HepG2 (cell line): ENCODE measurements around the gene NTM. TPM values are rescaled to one million over a fixed set of nuclear protein-coding genes. Genes with fewer than 3 reads are reported as not detected.

Experiments
- ATAC-seq: fragments of 200-7000 bp; cut with Tn5 transposase; 3 replicates; pipeline ENCODE4 v1.9.1; 2020; ENCODE audit warnings: mild to moderate bottlenecking, moderate library complexity
- BruUV-seq: library from RNA; stranded (reverse); fragments of 400-500 nt; replicated peaks from 2 replicates; lab custom pipeline; 2021; lab: Mats Ljungman, UMichigan
- CTCF ChIA-PET: fragments of 300-600 bp; formaldehyde crosslinking; extraction: SDS; loops from one replicate; lab custom pipeline; 2021; ENCODE audit warnings: low total read pairs, inconsistent platforms, low intra/inter-chr PET ratio; lab: Yijun Ruan, JAX
- POLR2A ChIA-PET: fragments of 350-600 bp; sonication (Branson Sonifier 250); formaldehyde crosslinking; loops from one replicate; lab custom pipeline; 2020; ENCODE audit warnings: antibody characterized with exemption, inconsistent platforms; lab: Yijun Ruan, JAX
- DNase-seq: peaks from one replicate; pipeline ENCODE4 v3.0.0-alpha.2; 2015; ENCODE audit warnings: low spot score
- FAIRE-seq: peaks from 3 replicates; lab custom pipeline; 2011; peaks lifted over from hg19 to GRCh38; lab: Jason Lieb, UNC
- H2AFZ ChIP-seq: one replicate; pipeline ENCODE4 v1.6.1; 2011; ENCODE audit warnings: low read length, inconsistent platforms
- H3K27ac ChIP-seq: fragments of 300-600 bp; 3 replicates; pipeline ENCODE4 v1.8.0; 2011; ENCODE audit warnings: mixed run types, mild to moderate bottlenecking, mixed read lengths, low read length, inconsistent platforms; ENCODE audit not compliant: insufficient read depth; ENCODE audit errors: extremely low read length
- H3K27me3 ChIP-seq, 2 experiments: fragments of 200-600 bp in 1 of 2; 2 replicates in 1 of 2; 3 replicates in 1 of 2; pipeline versions ENCODE4 v1.6.0 to v1.8.0; 2011; ENCODE audit warnings: low read length in 2 of 2, mild to moderate bottlenecking in 2 of 2, moderate library complexity in 2 of 2, inconsistent platforms in 1 of 2; ENCODE audit not compliant: insufficient read depth in 2 of 2, control insufficient read depth in 1 of 2
- H3K36me3 ChIP-seq, 2 experiments: fragments of 200-600 bp in 1 of 2; replicated peaks in 1 of 2; 2 replicates in 1 of 2; 3 replicates in 1 of 2; pipeline versions ENCODE4 v1.5.1 to v1.8.0; 2011; ENCODE audit warnings: low read length in 2 of 2, inconsistent platforms in 1 of 2; ENCODE audit not compliant: insufficient read depth in 2 of 2, control insufficient read depth in 1 of 2
- H3K4me1 ChIP-seq: 2 replicates; pipeline ENCODE4 v1.5.1; 2012; ENCODE audit warnings: low read length, inconsistent platforms; ENCODE audit not compliant: insufficient read depth
- H3K4me2 ChIP-seq: 2 replicates; pipeline ENCODE4 v1.6.0; 2011; ENCODE audit warnings: low read depth, low read length, inconsistent platforms
- H3K4me3 ChIP-seq, 3 experiments: fragments of 200-600 bp in 1 of 3; sonication (generic), shearing (Covaris generic) in 1 of 3; replicated peaks in 1 of 3; 2 replicates each; pipeline ENCODE4 v1.5.1; 2011 to 2016; ENCODE audit warnings: low read length in 3 of 3, inconsistent platforms in 2 of 3, low read depth in 2 of 3, mild to moderate bottlenecking in 2 of 3, control low read depth in 1 of 3, mixed read lengths in 1 of 3; ENCODE audit not compliant: insufficient read depth in 1 of 3
- H3K79me2 ChIP-seq: one replicate; pipeline ENCODE4 v1.6.1; 2011; ENCODE audit warnings: low read length, inconsistent platforms; ENCODE audit not compliant: insufficient read depth
- H3K9ac ChIP-seq: 2 replicates; pipeline ENCODE4 v1.6.0; 2011; ENCODE audit warnings: mild to moderate bottlenecking, low read depth, low read length, inconsistent platforms; ENCODE audit not compliant: insufficient read depth
- H3K9me3 ChIP-seq: 2 replicates; pipeline ENCODE4 v1.5.1; 2012; ENCODE audit warnings: mild to moderate bottlenecking, low read length
- H4K20me1 ChIP-seq: 2 replicates; pipeline ENCODE4 v1.6.0; 2011; ENCODE audit warnings: inconsistent platforms, mild to moderate bottlenecking, low read length, moderate library complexity; ENCODE audit not compliant: insufficient read depth
- ARID2 ChIP-seq: sonication (generic); formaldehyde crosslinking; IDR thresholded peaks from 2 replicates; pipeline ENCODE4 v1.8.1; 2022; ENCODE audit warnings: mild to moderate bottlenecking, missing genetic modification reagents, borderline replicate concordance
- NR2C2 ChIP-seq: sonication (generic); formaldehyde crosslinking; IDR thresholded peaks from 2 replicates; pipeline ENCODE4 v1.4.0; 2020; ENCODE audit warnings: missing genetic modification reagents, mild to moderate bottlenecking, moderate library complexity, borderline replicate concordance
- PRDM15 ChIP-seq: sonication (generic); formaldehyde crosslinking; IDR thresholded peaks from 2 replicates; pipeline ENCODE4 v1.4.0; 2020; ENCODE audit warnings: missing genetic modification reagents
- SIX1 ChIP-seq: sonication (generic); formaldehyde crosslinking; IDR thresholded peaks from 2 replicates; pipeline ENCODE4 v1.4.0; 2020; ENCODE audit warnings: missing genetic modification reagents, borderline replicate concordance
- SMAD1 ChIP-seq: sonication (generic); formaldehyde crosslinking; IDR thresholded peaks from 2 replicates; pipeline ENCODE4 v1.4.0; 2020; ENCODE audit warnings: missing genetic modification reagents, low read depth, mild to moderate bottlenecking, borderline replicate concordance
- TFDP1 ChIP-seq: IDR thresholded peaks from 2 replicates; pipeline ENCODE4 v1.6.1; 2016; ENCODE audit warnings: missing compliant biosample characterization, missing genetic modification reagents, borderline replicate concordance
- U2AF2 ChIP-seq: fragments of 200-400 bp; formaldehyde crosslinking; IDR thresholded peaks from 2 replicates; pipeline ENCODE4 v1.6.1; 2017; ENCODE audit warnings: low read depth, mild to moderate bottlenecking, low read length
- WIZ ChIP-seq: sonication (generic); formaldehyde crosslinking; IDR thresholded peaks from 2 replicates; pipeline ENCODE4 v1.5.1; 2020; ENCODE audit warnings: mild to moderate bottlenecking, missing genetic modification reagents
- ZBTB1 ChIP-seq: sonication (generic); formaldehyde crosslinking; IDR thresholded peaks from 2 replicates; pipeline ENCODE4 v1.4.0; 2020; ENCODE audit warnings: missing genetic modification reagents, borderline replicate concordance
- ZGPAT ChIP-seq: IDR thresholded peaks from 2 replicates; pipeline ENCODE4 v1.6.1; 2016; ENCODE audit warnings: mild to moderate bottlenecking
- ZNF329 ChIP-seq: sonication (generic); formaldehyde crosslinking; IDR thresholded peaks from 2 replicates; pipeline ENCODE4 v1.9.0; 2021; ENCODE audit warnings: low read depth, mild to moderate bottlenecking, missing genetic modification reagents
- ZNF556 ChIP-seq: sonication (generic); formaldehyde crosslinking; IDR thresholded peaks from 2 replicates; pipeline ENCODE4 v1.4.0; 2020; ENCODE audit warnings: mild to moderate bottlenecking, missing genetic modification reagents, borderline replicate concordance
- ZNF567 ChIP-seq: sonication (generic); formaldehyde crosslinking; IDR thresholded peaks from 2 replicates; pipeline ENCODE4 v1.8.1; 2023; ENCODE audit warnings: mild to moderate bottlenecking, missing genetic modification reagents, borderline replicate concordance
- ZNF672 ChIP-seq: sonication (generic); formaldehyde crosslinking; IDR thresholded peaks from 2 replicates; pipeline ENCODE4 v1.8.1; 2022; ENCODE audit warnings: missing genetic modification reagents
- WGBS: methylation state at CpG from one replicate; pipeline ENCODE4 v1.1.6; 2017; ENCODE audit warnings: low lambda C conversion rate; 5-methylcytosine and 5-hydroxymethylcytosine counted together
- in situ Hi-C: cut with HindIII; loops from 2 replicates; pipeline ENCODE4 v1.10.0; 2017; ENCODE audit warnings: low pct_unique_long_range_greater_than_20kb; ENCODE audit not compliant: extremely low pct_ligation_motif_present
- intact Hi-C: fragments of 100-400 bp; cut with micrococcal nuclease; formaldehyde crosslinking; loops from one replicate; pipeline ENCODE4 v1.10.0; 2022; ENCODE audit not compliant: unreplicated experiment
- polyA plus RNA-seq, 8 experiments: library from polyadenylated mRNA; depleted of rRNA in 3 of 8; stranded (reverse) in 7 of 8; unstranded in 1 of 8; fragments of >200 nt; fragmentation: Illumina TruSeq in 4 of 8; extraction: Trizol in 4 of 8; gene quantifications; 2 replicates each; pipeline versions ENCODE4 v1.2.1 to v1.2.3, GENCODE V29; 2011 to 2016; ENCODE audit warnings: low read depth in 4 of 8, missing spikeins in 1 of 8, mixed read lengths in 1 of 8; ENCODE audit not compliant: insufficient read depth in 1 of 8
- total RNA-seq, 5 experiments: library from RNA; depleted of rRNA; stranded (reverse); fragments of >200 nt; fragmentation: Illumina TruSeq; extraction: Trizol; gene quantifications; 2 replicates each; pipeline ENCODE4 v1.2.3, GENCODE V29; 2016; ENCODE audit warnings: low read depth in 1 of 5
- TF ChIP-seq, protein P1 (sequence below): sonication (generic); formaldehyde crosslinking; IDR thresholded peaks from 2 replicates; pipeline ENCODE4 v1.9.0; 2021; ENCODE audit warnings: missing genetic modification reagents, borderline replicate concordance
- TF ChIP-seq, protein P2 (sequence below): sonication (generic); formaldehyde crosslinking; IDR thresholded peaks from 2 replicates; pipeline ENCODE4 v1.9.0; 2021; ENCODE audit warnings: missing genetic modification reagents, mild to moderate bottlenecking, borderline replicate concordance

Gene NTM
- total and polyA plus RNA-seq, 2 of the 13 experiments (the other 11 are each of a cell fraction or from before 2014, with no cell fraction given), result not detected

GRCh38 chr11:132220474-132220873 is 850.1 kb downstream of the NTM start:
- ChIA-PET POLR2A (no interaction called here), CTCF (no interaction called here)
- BruUV-seq, result no TSS peak
- Histone ChIP-seq H3K36me3 (no peaks in the 10 kb centered on the region), H3K27me3 (no peaks in the 10 kb centered on the region), H3K27ac (no peak overlapping the region), H3K9me3 (peaks cover 28% of the 10 kb centered on the region; the same call in 1 of the 2 replicates), H2AFZ (no peak overlapping the region), H3K4me1 (no peaks in the 10 kb centered on the region), H3K4me2 (no peak overlapping the region), H4K20me1 (no peaks in the 10 kb centered on the region), H3K4me3 (no peak overlapping the region), H3K9ac (no peak overlapping the region), H3K79me2 (no peaks in the 10 kb centered on the region)
- no peak for FAIRE-seq
- DNase-seq, result no peak
- intact Hi-C loops (no loop called here), in situ Hi-C loops (no loop called here)
- no peak for ATAC-seq
- 0% methylated on average over 1 of the region's 1 CpG for WGBS
- TF ChIP-seq ARID2 (CRISPR knock-in tag) (no peak), ZNF556 (CRISPR knock-in tag) (no peak), ZNF567 (CRISPR knock-in tag) (no peak), SMAD1 (CRISPR knock-in tag) (no peak), ZNF672 (no peak), NR2C2 (CRISPR knock-in tag) (no peak), ZGPAT (CRISPR knock-in tag) (no peak), ZNF329 (CRISPR knock-in tag) (no peak), PRDM15 (CRISPR knock-in tag) (no peak), SIX1 (CRISPR knock-in tag) (no peak), U2AF2 (no peak), TFDP1 (no peak), WIZ (CRISPR knock-in tag) (no peak), ZBTB1 (CRISPR knock-in tag) (no peak)
- TF ChIP-seq, protein P1, sequence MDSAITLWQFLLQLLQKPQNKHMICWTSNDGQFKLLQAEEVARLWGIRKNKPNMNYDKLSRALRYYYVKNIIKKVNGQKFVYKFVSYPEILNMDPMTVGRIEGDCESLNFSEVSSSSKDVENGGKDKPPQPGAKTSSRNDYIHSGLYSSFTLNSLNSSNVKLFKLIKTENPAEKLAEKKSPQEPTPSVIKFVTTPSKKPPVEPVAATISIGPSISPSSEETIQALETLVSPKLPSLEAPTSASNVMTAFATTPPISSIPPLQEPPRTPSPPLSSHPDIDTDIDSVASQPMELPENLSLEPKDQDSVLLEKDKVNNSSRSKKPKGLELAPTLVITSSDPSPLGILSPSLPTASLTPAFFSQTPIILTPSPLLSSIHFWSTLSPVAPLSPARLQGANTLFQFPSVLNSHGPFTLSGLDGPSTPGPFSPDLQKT (CRISPR knock-in tag), result no peak
- TF ChIP-seq, protein P2, sequence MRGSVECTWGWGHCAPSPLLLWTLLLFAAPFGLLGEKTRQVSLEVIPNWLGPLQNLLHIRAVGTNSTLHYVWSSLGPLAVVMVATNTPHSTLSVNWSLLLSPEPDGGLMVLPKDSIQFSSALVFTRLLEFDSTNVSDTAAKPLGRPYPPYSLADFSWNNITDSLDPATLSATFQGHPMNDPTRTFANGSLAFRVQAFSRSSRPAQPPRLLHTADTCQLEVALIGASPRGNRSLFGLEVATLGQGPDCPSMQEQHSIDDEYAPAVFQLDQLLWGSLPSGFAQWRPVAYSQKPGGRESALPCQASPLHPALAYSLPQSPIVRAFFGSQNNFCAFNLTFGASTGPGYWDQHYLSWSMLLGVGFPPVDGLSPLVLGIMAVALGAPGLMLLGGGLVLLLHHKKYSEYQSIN (CRISPR knock-in tag), result no peak
